GM12873 (cell line): ENCODE results near the gene FCRL3.

Experiments
- TF ChIP-seq, protein P1 (sequence below): IDR thresholded peaks from 2 replicates; pipeline ENCODE4 v1.5.1; 2012; ENCODE audit warnings: low read depth, mild to moderate bottlenecking, moderate library complexity, low read length, control low read depth; ENCODE audit not compliant: insufficient read depth; ENCODE audit errors: missing control alignments

FCRL3 gene

DNA sequence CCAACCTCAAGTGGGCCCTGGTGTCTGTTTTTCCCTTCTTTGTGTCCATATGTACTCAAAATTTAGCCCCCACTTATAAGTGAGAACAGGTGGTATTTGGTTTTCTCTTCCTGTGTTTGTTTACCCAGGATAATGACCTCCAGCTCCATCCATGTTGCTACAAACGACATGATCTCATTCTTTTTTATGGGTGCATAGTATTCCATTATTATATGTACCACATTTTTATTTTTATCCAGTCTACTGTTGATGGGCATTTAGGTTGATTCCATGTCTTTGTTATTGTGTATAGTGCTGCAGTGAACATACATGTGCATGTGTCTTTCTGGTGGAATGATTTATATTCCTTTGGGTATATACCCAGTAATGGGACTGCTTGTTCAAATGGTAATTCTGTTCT lies 27.6 kb downstream of the FCRL3 start:
- TF ChIP-seq, protein P1, sequence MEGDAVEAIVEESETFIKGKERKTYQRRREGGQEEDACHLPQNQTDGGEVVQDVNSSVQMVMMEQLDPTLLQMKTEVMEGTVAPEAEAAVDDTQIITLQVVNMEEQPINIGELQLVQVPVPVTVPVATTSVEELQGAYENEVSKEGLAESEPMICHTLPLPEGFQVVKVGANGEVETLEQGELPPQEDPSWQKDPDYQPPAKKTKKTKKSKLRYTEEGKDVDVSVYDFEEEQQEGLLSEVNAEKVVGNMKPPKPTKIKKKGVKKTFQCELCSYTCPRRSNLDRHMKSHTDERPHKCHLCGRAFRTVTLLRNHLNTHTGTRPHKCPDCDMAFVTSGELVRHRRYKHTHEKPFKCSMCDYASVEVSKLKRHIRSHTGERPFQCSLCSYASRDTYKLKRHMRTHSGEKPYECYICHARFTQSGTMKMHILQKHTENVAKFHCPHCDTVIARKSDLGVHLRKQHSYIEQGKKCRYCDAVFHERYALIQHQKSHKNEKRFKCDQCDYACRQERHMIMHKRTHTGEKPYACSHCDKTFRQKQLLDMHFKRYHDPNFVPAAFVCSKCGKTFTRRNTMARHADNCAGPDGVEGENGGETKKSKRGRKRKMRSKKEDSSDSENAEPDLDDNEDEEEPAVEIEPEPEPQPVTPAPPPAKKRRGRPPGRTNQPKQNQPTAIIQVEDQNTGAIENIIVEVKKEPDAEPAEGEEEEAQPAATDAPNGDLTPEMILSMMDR: no peak

DNA sequence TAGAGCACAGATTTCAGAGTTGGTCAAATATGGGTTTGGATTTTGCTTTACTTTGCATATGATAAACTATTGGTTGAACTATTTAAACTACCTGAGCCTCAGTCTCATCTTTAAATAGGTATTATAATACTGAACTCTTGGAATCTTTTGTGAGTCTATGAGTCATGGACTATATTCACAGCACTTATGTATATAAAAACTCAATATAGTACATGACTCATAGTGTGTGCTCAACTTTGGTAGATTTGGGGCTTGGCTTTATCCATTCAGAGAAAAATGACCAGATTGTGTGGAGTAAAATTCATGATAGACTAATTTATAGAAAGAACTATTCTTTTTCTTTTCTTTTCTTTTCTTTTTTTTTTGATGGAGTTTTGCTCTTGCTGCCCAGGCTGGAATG lies 28.7 kb downstream of the FCRL3 start:
- TF ChIP-seq, protein P1: no peak

DNA sequence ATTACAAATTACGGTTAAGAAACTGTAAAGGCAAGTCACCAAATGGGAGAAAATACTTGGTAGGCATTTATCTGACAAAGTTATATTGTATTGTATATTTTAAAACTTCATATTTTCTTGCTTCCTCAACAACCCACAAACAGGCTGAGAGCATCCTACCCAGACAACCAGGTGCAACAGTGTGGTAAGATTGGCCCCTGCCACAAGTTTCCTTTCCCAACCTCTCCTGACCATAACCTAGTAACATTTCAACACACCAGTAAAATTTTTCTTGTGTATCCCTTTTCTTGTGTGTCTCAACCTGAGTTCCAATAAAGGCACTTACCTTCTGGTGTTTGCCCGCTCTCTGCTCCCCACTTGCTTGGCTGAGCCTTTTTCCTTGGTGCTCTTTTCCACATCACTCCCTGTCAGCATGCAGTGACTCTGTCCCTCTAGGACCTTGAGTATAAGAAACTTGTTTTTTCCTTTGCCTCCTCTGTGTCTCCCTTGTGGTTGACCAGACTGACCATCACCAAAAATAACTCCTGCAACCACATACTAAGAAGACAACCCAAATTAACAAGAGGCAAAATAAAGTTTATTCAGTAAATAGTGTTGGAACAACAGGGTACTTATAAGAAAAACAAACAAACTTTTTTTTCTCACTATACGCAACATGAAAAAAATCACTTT lies 40.9 kb downstream of the FCRL3 start:
- TF ChIP-seq, protein P1: no peak

DNA sequence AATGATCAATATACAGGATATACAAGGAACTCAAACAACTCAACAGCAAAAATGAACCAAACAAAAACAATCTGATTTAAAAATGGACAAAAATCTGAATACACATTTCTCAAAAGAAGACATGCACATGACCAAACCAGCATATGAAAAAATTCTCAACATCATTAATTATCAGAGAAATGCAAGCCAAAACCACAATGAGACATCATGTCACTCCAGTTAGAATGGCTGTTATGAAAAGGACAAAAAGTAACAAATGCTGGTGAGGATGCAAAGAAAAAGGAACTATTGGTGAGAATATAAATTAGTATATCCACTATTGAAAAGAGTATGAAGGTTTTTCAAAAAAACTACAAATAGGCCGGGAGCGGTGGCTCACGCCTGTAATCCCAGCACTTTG lies 42.0 kb downstream of the FCRL3 start:
- TF ChIP-seq, protein P1: no peak

DNA sequence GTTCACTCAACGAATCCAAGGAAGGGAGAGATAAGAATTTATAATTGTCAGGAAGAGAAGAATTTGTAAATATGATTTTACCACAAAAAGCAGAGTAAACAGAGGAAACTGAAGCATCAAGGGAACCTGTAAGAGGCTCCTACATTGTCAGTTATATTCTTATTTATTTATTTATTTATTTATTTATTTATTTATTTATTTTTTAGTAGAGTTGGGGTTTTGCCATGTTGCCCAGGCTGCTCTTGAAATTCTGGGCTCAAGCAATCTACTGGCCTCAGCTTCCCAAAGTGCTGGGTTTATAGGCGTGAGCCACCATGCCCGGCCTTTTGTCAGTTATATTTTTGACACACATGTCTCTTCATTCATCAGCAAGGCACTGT lies 47.1 kb downstream of the FCRL3 start:
- TF ChIP-seq, protein P1: no peak

DNA sequence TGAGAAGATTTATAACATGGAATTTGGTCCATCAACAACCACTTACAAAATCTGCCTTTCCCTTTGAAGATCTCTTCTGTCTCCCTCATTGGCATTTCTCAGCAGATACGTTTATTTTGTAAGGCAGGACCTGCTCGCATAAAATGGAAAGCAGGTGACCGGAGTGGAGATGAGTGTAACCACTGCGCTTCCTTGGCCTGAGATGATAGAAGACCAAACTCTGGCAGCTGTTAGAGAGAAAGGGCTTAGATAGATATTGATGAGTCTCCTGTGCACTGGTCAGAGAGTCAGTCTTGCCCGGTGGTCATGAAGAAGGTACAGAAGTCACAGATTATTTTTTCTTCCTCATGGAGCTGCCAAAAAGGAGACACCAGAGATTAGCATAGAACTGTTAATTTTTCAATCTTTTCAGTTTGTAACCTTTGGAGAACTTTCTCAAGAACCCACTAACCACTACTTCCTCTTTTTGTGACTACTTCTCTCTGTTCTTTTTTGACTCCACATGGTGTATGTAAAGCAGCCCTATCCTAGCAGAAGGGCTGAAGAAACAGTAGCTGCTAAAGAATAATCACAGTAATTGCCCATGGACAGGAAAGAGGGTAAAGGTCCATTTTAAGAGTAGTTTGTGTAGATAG lies 47.6 kb downstream of the FCRL3 start:
- TF ChIP-seq, protein P1: no peak

DNA sequence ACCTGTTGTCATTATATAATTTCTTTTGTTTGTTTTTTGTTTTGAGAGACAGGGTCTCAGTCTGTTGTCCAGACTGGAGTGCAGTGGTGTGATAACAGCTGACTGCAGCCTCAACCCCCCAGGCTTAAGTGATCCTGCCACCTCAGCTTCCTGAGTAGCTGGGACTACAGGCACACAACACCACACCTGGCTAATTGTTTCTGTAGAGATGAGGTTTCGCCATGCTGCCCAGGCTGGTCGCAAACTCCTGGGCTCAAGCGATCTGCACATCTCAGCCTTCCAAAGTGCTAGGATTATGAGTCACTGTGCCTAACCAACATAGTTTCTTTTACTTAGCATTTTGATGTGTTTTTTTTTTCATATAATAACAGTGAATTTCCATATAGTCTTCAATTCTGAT lies 52.3 kb downstream of the FCRL3 start:
- TF ChIP-seq, protein P1: no peak
